ENCODE measurements around the gene NUAK1.

DNA sequence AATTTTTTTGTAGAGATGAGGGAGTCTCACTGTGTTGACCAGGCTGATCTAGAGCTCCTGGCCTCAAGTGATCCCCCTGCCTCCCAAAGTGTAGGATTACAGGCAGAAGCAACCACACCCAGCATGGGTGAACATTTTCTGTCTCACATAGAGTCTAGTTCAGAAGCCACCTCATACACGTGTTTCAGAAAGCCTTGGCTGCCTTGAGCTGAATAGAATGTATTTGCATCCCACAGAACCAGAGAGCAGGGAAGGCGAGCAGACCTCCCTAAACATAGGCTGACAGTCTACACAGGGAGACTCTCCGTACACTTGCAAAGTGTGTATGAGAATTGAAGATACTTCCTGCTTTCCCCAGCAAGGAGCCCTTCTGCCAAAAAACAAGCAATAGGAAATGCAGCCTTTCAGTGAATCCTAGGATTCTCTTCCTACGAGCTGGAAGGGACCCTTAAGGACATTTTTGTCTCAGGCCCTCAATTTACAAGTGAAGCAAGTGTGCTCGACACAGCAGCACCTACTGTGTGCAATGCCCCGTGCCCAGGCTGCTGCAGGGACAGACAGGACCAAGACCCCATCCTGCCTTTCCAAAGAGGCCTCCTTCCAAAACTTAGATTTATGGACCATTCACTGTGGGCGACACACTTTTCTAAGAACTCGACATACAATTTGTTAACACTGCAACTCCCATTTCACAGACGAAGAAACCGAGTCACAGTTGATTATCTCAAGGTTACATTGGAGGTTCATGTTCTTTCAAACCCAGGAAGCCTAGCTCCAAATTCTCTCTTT, 11.2 kb downstream of the NUAK1 start:
- TF ChIP-seq CTCF (IDR thresholded peaks at IDR 0.05) (no peak; the same call in 1 of the 2 replicates), POLR2AphosphoS5 (IDR thresholded peaks at IDR 0.05; ENCODE audit: low read depth, low read length) (no peak), SIN3A (IDR thresholded peaks at IDR 0.05; ENCODE audit: borderline replicate concordance, insufficient read depth, low read depth, low read length) (no peak), TCF7L2 (IDR thresholded peaks at IDR 0.05; ENCODE audit: low read depth, low read length) (no peak)
- TF ChIP-seq, protein P1, sequence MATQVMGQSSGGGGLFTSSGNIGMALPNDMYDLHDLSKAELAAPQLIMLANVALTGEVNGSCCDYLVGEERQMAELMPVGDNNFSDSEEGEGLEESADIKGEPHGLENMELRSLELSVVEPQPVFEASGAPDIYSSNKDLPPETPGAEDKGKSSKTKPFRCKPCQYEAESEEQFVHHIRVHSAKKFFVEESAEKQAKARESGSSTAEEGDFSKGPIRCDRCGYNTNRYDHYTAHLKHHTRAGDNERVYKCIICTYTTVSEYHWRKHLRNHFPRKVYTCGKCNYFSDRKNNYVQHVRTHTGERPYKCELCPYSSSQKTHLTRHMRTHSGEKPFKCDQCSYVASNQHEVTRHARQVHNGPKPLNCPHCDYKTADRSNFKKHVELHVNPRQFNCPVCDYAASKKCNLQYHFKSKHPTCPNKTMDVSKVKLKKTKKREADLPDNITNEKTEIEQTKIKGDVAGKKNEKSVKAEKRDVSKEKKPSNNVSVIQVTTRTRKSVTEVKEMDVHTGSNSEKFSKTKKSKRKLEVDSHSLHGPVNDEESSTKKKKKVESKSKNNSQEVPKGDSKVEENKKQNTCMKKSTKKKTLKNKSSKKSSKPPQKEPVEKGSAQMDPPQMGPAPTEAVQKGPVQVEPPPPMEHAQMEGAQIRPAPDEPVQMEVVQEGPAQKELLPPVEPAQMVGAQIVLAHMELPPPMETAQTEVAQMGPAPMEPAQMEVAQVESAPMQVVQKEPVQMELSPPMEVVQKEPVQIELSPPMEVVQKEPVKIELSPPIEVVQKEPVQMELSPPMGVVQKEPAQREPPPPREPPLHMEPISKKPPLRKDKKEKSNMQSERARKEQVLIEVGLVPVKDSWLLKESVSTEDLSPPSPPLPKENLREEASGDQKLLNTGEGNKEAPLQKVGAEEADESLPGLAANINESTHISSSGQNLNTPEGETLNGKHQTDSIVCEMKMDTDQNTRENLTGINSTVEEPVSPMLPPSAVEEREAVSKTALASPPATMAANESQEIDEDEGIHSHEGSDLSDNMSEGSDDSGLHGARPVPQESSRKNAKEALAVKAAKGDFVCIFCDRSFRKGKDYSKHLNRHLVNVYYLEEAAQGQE (IDR thresholded peaks at IDR 0.05; ENCODE audit: insufficient read depth in 1 of 2, low read depth in 2 of 2, low read length in 1 of 2): no peak
